Measurements from ENCODE around the gene MAT1A. TPM values are rescaled to one million over a fixed set of nuclear protein-coding genes. Genes with fewer than 3 reads are reported as not detected.

Gene MAT1A
- total and polyA plus RNA-seq, 12 donors: 0.11 to 1.8 (median 0.26) TPM; not detected in 7

DNA sequence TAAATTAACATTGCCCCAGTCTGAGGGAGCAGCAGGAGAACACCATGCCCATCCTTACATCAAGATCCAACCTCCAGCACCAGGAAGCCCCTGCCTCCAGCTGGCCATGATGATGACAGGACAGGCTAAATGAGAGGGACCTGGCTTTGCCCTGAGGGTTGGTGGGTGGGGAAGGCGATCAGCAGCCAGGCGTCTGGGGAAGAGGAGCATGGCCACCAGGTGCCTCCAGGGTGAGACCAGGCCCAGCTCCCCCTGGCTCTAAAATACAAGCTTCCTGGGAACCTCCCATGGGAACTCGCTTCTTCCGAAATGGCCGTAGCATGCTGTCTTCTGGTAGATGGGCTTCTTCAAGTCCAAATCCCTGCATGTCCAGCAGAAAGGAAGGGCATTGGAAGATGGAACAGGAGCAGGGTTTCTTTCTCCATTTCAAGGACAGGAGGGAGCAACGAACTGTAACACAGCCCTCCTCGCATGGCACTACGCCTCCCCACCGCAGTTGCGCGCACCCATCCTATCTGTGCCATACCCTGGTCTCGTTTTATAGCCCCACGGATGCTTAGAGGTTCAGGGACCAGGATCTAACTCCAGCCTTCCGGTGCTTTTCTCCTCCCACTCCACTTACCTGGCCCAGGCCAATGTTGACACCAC, 15.8 kb downstream of the MAT1A start:
- intact Hi-C loops (cut with DNase I): no loop called here
- Histone ChIP-seq H3K4me3 (no peak overlapping the region), H3K27ac (no peak overlapping the region), H3K9me3 (no peaks in the 10 kb centered on the region), H3K36me3 (no peaks in the 10 kb centered on the region), H3K27me3 (no peaks in the 10 kb centered on the region), H3K4me1 (peaks cover 0 to 14% (median 4%) of the 10 kb centered on the region in 9 donors)
- TF ChIP-seq, protein P1, sequence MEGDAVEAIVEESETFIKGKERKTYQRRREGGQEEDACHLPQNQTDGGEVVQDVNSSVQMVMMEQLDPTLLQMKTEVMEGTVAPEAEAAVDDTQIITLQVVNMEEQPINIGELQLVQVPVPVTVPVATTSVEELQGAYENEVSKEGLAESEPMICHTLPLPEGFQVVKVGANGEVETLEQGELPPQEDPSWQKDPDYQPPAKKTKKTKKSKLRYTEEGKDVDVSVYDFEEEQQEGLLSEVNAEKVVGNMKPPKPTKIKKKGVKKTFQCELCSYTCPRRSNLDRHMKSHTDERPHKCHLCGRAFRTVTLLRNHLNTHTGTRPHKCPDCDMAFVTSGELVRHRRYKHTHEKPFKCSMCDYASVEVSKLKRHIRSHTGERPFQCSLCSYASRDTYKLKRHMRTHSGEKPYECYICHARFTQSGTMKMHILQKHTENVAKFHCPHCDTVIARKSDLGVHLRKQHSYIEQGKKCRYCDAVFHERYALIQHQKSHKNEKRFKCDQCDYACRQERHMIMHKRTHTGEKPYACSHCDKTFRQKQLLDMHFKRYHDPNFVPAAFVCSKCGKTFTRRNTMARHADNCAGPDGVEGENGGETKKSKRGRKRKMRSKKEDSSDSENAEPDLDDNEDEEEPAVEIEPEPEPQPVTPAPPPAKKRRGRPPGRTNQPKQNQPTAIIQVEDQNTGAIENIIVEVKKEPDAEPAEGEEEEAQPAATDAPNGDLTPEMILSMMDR (IDR thresholded peaks at IDR 0.05): no peak
- no peak for DNase-seq
- 85 to 89% methylated on average over 14 of the region's 14 CpGs for WGBS, 2 donors
- ATAC-seq: no peak

GRCh38 chr10:80272793-80273522, 16.5 kb downstream of the MAT1A start:
- peaks cover 0 to 10% (median 2%) of the 10 kb centered on the region in 9 donors for H3K4me1 ChIP-seq
- no peak overlapping the region for H3K27ac ChIP-seq
- ATAC-seq: no peak
- H3K4me3 ChIP-seq: no peak overlapping the region
- no peaks in the 10 kb centered on the region for H3K9me3 ChIP-seq
- TF ChIP-seq, protein P1 (IDR thresholded peaks at IDR 0.05): no peak
- intact Hi-C loops (cut with DNase I): no loop called here
- no peaks in the 10 kb centered on the region for H3K27me3 ChIP-seq
- DNase-seq: no peak
- 70 to 78% methylated on average over 7 of the region's 7 CpGs for WGBS, 2 donors
- no peaks in the 10 kb centered on the region for H3K36me3 ChIP-seq

- WGBS, 2 donors: 59 to 65% methylated on average over 5 of the region's 5 CpGs
- intact Hi-C loops (cut with DNase I): no loop called here
- no peak overlapping the region for H3K27ac ChIP-seq
- H3K27me3 ChIP-seq: no peaks in the 10 kb centered on the region
- no peak overlapping the region for H3K4me3 ChIP-seq
- peaks cover 0 to 2% (median 0%) of the 10 kb centered on the region in 9 donors for H3K4me1 ChIP-seq
- TF ChIP-seq, protein P1 (IDR thresholded peaks at IDR 0.05): no peak
- DNase-seq (no peak), ATAC-seq (no peak)
- H3K9me3 ChIP-seq: no peaks in the 10 kb centered on the region
- no peaks in the 10 kb centered on the region for H3K36me3 ChIP-seq
Observed at GRCh38 chr10:80271416-80271815, 18.0 kb downstream of the MAT1A start.

- ATAC-seq: no peak
- H3K4me1 ChIP-seq: peaks cover 0 to 7% (median 0%) of the 10 kb centered on the region in 9 donors
- H3K27me3 ChIP-seq: no peaks in the 10 kb centered on the region
- intact Hi-C loops (cut with DNase I): no loop called here
- WGBS, 2 donors: 89 to 90% methylated on average over 7 of the region's 7 CpGs
- no peak overlapping the region for H3K27ac ChIP-seq
- TF ChIP-seq, protein P1 (IDR thresholded peaks at IDR 0.05): no peak
- H3K4me3 ChIP-seq: no peak overlapping the region
- no peaks in the 10 kb centered on the region for H3K36me3 ChIP-seq
- no peak for DNase-seq
- H3K9me3 ChIP-seq: no peaks in the 10 kb centered on the region
Observed at GRCh38 chr10:80270887-80271286, 18.6 kb downstream of the MAT1A start.

All from heart right ventricle (tissue), 16 donors.